Frontal cortex (tissue), 1 donor: ENCODE data around the gene ERI2. TPM values are rescaled to one million over a fixed set of nuclear protein-coding genes. Genes with fewer than 3 reads are reported as not detected.

ENCODE experiments used
- small RNA-seq: library from RNA; depleted of rRNA; stranded (forward); fragments of <200 nt; gene quantifications from one replicate; pipeline ENCODE3, GENCODE V24; 2014
- total RNA-seq: library from RNA; depleted of rRNA; stranded (reverse); fragments of >200 nt; gene quantifications from one replicate; pipeline ENCODE4 v1.2.3, GENCODE V29; 2014

Gene ERI2
- total RNA-seq, 1 donor from 2014 or later: 22.0 TPM

Small RNA genes lying within 50 kb of the gene (small RNA-seq; reads per million reads assigned to genes)
- gene RF00618 (not detected), gene RNU6-944P (not detected)

Other genes with a start within 250 kb of the ERI2 start
- not detected for gene ACSM2B, start 230.1 kb downstream of the ERI2 start, total RNA-seq
- not detected for gene ACSM1, start 108.8 kb downstream of the ERI2 start, total RNA-seq
- 75.8 TPM for gene THUMPD1, start 64.7 kb downstream of the ERI2 start, total RNA-seq
- 1.6 TPM for gene ACSM3, start 42.5 kb downstream of the ERI2 start, total RNA-seq
- 7.7 TPM for gene REXO5, start 55 bp upstream of the ERI2 start, total RNA-seq
- 18.8 TPM for gene DCUN1D3, start 93.9 kb upstream of the ERI2 start, total RNA-seq
- 53.0 TPM for gene LYRM1, start 94.3 kb upstream of the ERI2 start, total RNA-seq